Measurements from ENCODE around the gene TSPY8.
"Not testable (repeated sequence)": the region's sequence is repeated elsewhere in the genome, so short reads cannot be mapped to it uniquely, and the experiment has no call there.

DNA sequence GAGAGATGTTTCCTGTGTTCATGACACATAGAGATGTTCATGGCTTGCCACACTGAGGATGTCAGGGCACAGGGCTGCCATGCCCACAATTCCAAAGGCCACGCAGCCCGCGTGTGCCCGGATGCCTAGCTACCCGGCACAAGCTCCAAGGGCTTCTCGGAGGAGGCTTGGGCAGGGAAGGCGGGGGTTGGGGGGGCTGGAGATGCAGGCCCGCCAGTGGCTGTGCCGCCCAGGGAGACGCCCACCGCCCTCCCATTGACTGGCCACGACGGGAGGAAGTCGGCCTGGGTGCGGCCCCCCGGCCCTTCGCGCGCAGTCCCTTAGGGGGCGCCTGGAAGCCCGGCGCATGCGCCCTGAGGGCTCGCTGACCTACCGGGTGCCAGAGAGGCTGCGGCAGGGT lies 20.4 kb upstream of the TSPY8 start, which contains the start of gene TSPY4:
- TF ChIP-seq POLR2A, CTCF (IDR thresholded peaks at IDR 0.05): not testable (repeated sequence)
